Measurements from ENCODE around the gene PTPDC1.
"Not testable (repeated sequence)": the region's sequence is repeated elsewhere in the genome, so short reads cannot be mapped to it uniquely, and the experiment has no call there.

The PTPDC1 gene

GRCh38 chr9:94086486-94087345, 2.5 kb downstream of the PTPDC1 start:
- DNase-seq (ENCODE audit: low spot score) = no peak

GRCh38 chr9:94094219-94095145, 10.2 kb downstream of the PTPDC1 start:
- not testable (repeated sequence) for DNase-seq (ENCODE audit: low spot score)

- no peak for DNase-seq (ENCODE audit: low spot score)
Observed at GRCh38 chr9:94096819-94097577, 12.7 kb downstream of the PTPDC1 start.

- no peak for DNase-seq (ENCODE audit: low spot score)
Observed at GRCh38 chr9:94097788-94098414, 13.6 kb downstream of the PTPDC1 start.

- DNase-seq (ENCODE audit: low spot score) = no peak
Observed at GRCh38 chr9:94100152-94100879, 16.1 kb downstream of the PTPDC1 start.

GRCh38 chr9:94101162-94101853, 17.0 kb downstream of the PTPDC1 start:
- DNase-seq (ENCODE audit: low spot score) = no peak

- peak; percentile 5 for DNase-seq (ENCODE audit: low spot score)
Observed at GRCh38 chr9:94108584-94108983, 24.3 kb downstream of the PTPDC1 start.

GRCh38 chr9:94110821-94111252, 26.6 kb downstream of the PTPDC1 start:
- no peak for DNase-seq (ENCODE audit: low spot score)

GRCh38 chr9:94111446-94111845, 27.2 kb downstream of the PTPDC1 start:
- DNase-seq (ENCODE audit: low spot score) = no peak

- no peak for DNase-seq (ENCODE audit: low spot score)
Observed at GRCh38 chr9:94112716-94113465, 28.6 kb downstream of the PTPDC1 start.

- DNase-seq (ENCODE audit: low spot score) = not testable (repeated sequence)
Observed at GRCh38 chr9:94120088-94120487, 35.8 kb downstream of the PTPDC1 start.

- DNase-seq (ENCODE audit: low spot score) = no peak
Observed at GRCh38 chr9:94120854-94121376, 36.7 kb downstream of the PTPDC1 start.

- no peak for DNase-seq (ENCODE audit: low spot score)
Observed at GRCh38 chr9:94126844-94127243, 42.6 kb downstream of the PTPDC1 start.

- no peak for DNase-seq (ENCODE audit: low spot score)
Observed at GRCh38 chr9:94127806-94128205, 43.5 kb downstream of the PTPDC1 start.

- no peak for DNase-seq (ENCODE audit: low spot score)
Observed at GRCh38 chr9:94128580-94128979, 44.3 kb downstream of the PTPDC1 start.

GRCh38 chr9:94134629-94135028, 50.4 kb downstream of the PTPDC1 start:
- DNase-seq (ENCODE audit: low spot score) = no peak

GRCh38 chr9:94135222-94135621, 51.0 kb downstream of the PTPDC1 start:
- no peak for DNase-seq (ENCODE audit: low spot score)

GRCh38 chr9:94139672-94140417, 55.6 kb downstream of the PTPDC1 start:
- peak; percentile 61 for DNase-seq (ENCODE audit: low spot score)

- DNase-seq (ENCODE audit: low spot score) = no peak
Observed at GRCh38 chr9:94140418-94140780, 56.1 kb downstream of the PTPDC1 start.
